Aorta (tissue), 5 donors: Measurements from ENCODE around the gene FZD7. TPM values are rescaled to one million over a fixed set of nuclear protein-coding genes. Genes with fewer than 3 reads are reported as not detected.

Experiments used
- ATAC-seq: fragments of 200-7000 bp; cut with Tn5 transposase; one replicate; pipeline ENCODE4 v1.9.1; 2022; ENCODE audit warnings: moderate library complexity; ENCODE audit not compliant: low FRiP score
- DNase-seq, 2 donors: peaks; one replicate each; pipeline ENCODE4 v3.0.0-alpha.2; 2020
- H3K27ac ChIP-seq, 2 donors: one replicate each; pipeline ENCODE4 v1.5.1; 2013; ENCODE audit warnings: low read length in 2 of 2, mild to moderate bottlenecking in 2 of 2, moderate library complexity in 2 of 2, control low read depth in 1 of 2, inconsistent platforms in 1 of 2, low read depth in 1 of 2
- H3K27me3 ChIP-seq, 2 donors: one replicate each; pipeline ENCODE4 v1.6.1; 2013; ENCODE audit warnings: control low read depth in 1 of 2, low read length in 1 of 2, mild to moderate bottlenecking in 1 of 2, moderate library complexity in 1 of 2; ENCODE audit not compliant: insufficient read depth in 2 of 2, control insufficient read depth in 1 of 2
- H3K36me3 ChIP-seq, 2 donors: one replicate each; pipeline ENCODE4 v1.6.1; 2013; ENCODE audit warnings: control low read depth in 1 of 2, low read length in 1 of 2, mild to moderate bottlenecking in 1 of 2; ENCODE audit not compliant: insufficient read depth in 2 of 2, control insufficient read depth in 1 of 2
- H3K4me1 ChIP-seq, 2 donors: one replicate each; pipeline ENCODE4 v1.6.1; 2013; ENCODE audit warnings: low read length in 2 of 2, control low read depth in 1 of 2, mild to moderate bottlenecking in 1 of 2, moderate library complexity in 1 of 2; ENCODE audit not compliant: insufficient read depth in 2 of 2, control insufficient read depth in 1 of 2
- H3K4me3 ChIP-seq, 2 donors: one replicate each; pipeline ENCODE4 v1.5.1; 2013; ENCODE audit warnings: low read length in 2 of 2, control low read depth in 1 of 2, mild to moderate bottlenecking in 1 of 2
- H3K9me3 ChIP-seq: one replicate; pipeline ENCODE4 v1.6.1; 2013; ENCODE audit warnings: mild to moderate bottlenecking, low read length; ENCODE audit not compliant: control insufficient read depth
- WGBS, 2 donors: extraction: QIAGEN DNeasy Blood & Tissue Kit; methylation state at CpG; one replicate each; pipeline ENCODE4 v1.1.7; 2013; 5-methylcytosine and 5-hydroxymethylcytosine counted together
- intact Hi-C, 2 donors: fragments of 100-400 bp; cut with DNase I; formaldehyde crosslinking; loops; one replicate each; pipeline versions ENCODE4 v1.14.2 to v1.15.0; 2022
- polyA plus RNA-seq, 2 donors: library from polyadenylated mRNA; stranded (reverse); fragments of 200-250 nt; gene quantifications; one replicate each; pipeline ENCODE4 v1.2.3, GENCODE V29; 2013
- total RNA-seq, 2 donors: library from RNA; stranded (reverse); fragmentation: NEBNext Ultra II Directional; extraction: Animal tissue kit (Norgen Biotek cat#: 25700); gene quantifications; one replicate each; pipeline ENCODE4 v1.2.1, GENCODE V29; 2021
- donor health status: healthy with polysubstance abuse.
- donor health status: Bipolar disorder and iron deficiency.
- donor health status: DM: no; HTN: no; CAD: no.
- donor health status: DM: no; HTN: no; CAD: no.
- donor health status: DM: yes; HTN: yes; CAD: no.

FZD7 gene
- total and polyA plus RNA-seq, 4 donors, result 4.4 to 24.3 (median 11.9) TPM

- WGBS, 2 donors, result 61 to 63% methylated on average over 4 of the region's 4 CpGs
- intact Hi-C loops, result loop anchor here (5.0 kb wide), 1 partner anchor 241 kb away; no protein-coding TSS in a partner anchor
- H3K4me1 ChIP-seq, result no peaks in the 10 kb centered on the region
Observed at GRCh38 chr2:202038471-202039277, 5.0 kb downstream of the FZD7 start.

DNA sequence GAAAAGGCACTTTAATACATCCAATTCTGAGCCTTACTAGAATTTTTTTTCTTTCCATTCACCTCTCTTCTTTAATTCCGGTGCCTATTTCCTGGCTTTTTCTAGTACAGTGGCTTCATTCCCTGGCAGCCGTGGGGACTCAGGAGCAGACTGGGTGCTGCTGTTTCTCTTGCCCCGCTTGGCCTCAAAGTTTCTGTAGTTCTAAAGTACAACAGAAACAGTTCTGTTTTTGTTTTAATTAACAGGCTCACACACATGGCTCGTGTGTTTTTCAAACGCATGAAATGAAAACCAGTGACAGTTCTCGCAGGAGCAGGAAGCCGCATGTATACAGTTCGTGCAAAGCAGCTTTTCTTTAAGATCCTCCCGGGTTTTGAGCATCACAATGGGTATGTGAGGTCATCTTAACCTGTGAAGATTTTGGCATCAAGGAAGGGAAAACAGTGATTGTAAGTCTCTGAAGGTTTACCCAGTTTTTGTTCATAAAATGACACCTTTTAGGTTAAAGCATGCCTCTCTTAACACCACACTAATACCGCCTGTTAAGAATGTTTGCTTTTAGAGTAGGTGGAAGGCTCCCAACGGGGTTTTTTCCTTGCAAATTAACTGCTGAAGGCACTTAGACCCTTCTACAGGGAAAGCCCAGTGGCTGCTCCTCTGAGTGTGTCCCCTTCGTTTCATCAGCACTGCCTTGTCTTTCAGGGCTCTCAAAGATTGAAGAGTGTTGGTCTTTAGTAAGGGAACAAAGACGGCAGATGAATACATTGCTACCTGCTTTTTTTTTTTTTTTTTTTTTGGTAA, 5.8 kb downstream of the FZD7 start:
- H3K4me3 ChIP-seq, result no peak overlapping the region
- H3K9me3 ChIP-seq, result no peaks in the 10 kb centered on the region
- H3K27me3 ChIP-seq, result no peaks in the 10 kb centered on the region
- ATAC-seq (no peak), DNase-seq (no peak)
- intact Hi-C loops, result loop anchor here (5.0 kb wide), 1 partner anchor 242 kb away; no protein-coding TSS in a partner anchor
- H3K36me3 ChIP-seq, result no peaks in the 10 kb centered on the region
- no peaks in the 10 kb centered on the region for H3K4me1 ChIP-seq
- WGBS, 2 donors, result 48 to 52% methylated on average over 13 of the region's 13 CpGs
- H3K27ac ChIP-seq, result no peak overlapping the region

More at GRCh38 chr2:202038471-202039277, 5.0 kb downstream of the FZD7 start:
- ATAC-seq (no peak), DNase-seq (no peak)
- Histone ChIP-seq H3K36me3 (no peaks in the 10 kb centered on the region), H3K9me3 (no peaks in the 10 kb centered on the region), H3K4me3 (no peak overlapping the region), H3K27ac (no peak overlapping the region), H3K27me3 (no peaks in the 10 kb centered on the region)

DNA sequence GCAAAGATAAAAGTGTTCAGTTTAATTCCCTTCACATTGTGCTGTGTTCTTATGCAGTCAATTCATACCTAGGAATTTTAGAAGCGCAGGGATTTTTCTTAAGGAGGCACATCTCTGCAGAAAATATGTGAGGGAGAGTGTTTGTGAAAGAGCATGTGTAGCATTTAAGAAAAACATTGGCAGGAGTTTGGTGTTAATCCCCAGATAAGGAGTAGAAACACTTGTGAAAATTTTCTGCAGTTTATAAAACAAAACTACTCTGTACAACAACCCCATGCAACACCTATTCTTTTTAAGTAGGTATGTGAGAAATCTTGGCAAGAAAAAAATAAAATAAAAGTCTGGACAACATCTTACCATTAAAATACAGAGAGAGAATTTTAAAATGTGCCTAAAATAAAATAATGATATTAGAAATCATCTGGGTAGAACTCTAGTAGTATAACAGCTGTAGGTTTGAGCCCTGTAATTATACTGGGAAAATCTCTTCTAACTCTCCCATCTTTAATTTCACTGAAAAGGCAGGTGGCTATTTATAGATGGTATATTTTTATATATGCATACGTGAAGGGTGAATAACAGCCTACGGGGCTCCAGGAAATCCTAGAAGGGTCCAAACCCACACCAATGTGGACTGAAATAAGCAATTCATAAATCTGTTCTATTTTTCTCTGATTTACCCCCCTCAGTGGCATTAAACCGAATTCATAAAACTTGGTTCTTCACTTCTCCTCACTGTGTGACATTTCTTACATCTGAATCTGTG, 6.6 kb downstream of the FZD7 start:
- Histone ChIP-seq H3K27ac (no peak overlapping the region), H3K36me3 (no peaks in the 10 kb centered on the region), H3K4me3 (no peak overlapping the region), H3K27me3 (no peaks in the 10 kb centered on the region), H3K9me3 (no peaks in the 10 kb centered on the region), H3K4me1 (no peaks in the 10 kb centered on the region)
- ATAC-seq (no peak), DNase-seq (no peak)
- intact Hi-C loops, result no loop called here
- WGBS, 2 donors, result 73 to 76% methylated on average over 4 of the region's 4 CpGs

GRCh38 chr2:202042444-202042843, 8.8 kb downstream of the FZD7 start:
- Histone ChIP-seq H3K4me3 (no peak overlapping the region), H3K9me3 (no peaks in the 10 kb centered on the region), H3K27ac (no peak overlapping the region), H3K36me3 (no peaks in the 10 kb centered on the region), H3K27me3 (no peaks in the 10 kb centered on the region), H3K4me1 (no peaks in the 10 kb centered on the region)
- 97 to 98% methylated on average over 5 of the region's 5 CpGs for WGBS, 2 donors
- no peak for DNase-seq
- no peak for ATAC-seq
- intact Hi-C loops, result no loop called here

DNA sequence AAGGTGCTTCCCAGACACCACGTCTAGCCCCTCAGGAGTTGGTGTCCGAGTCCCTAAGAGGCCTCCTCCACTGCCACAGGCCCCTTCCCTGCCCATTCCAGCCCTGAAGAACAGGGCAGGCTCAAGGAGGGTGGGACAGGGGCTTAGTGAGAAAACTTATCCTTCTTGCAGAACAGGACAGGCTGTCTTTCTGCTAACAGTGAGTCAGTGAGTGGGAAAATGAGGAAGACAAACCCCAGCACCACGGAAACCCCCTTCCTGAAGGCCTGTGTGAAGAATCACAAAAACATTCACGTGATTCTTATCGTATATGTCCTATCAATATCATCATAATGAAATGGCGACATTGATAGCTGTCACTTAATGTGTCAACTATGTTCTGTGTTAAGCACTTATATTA, 9.8 kb downstream of the FZD7 start:
- H3K4me3 ChIP-seq, result no peak overlapping the region
- intact Hi-C loops, result no loop called here
- ATAC-seq (no peak), DNase-seq (no peak)
- H3K9me3 ChIP-seq, result no peaks in the 10 kb centered on the region
- no peaks in the 10 kb centered on the region for H3K4me1 ChIP-seq
- H3K36me3 ChIP-seq, result no peaks in the 10 kb centered on the region
- no peaks in the 10 kb centered on the region for H3K27me3 ChIP-seq
- 90 to 94% methylated on average over 6 of the region's 6 CpGs for WGBS, 2 donors
- H3K27ac ChIP-seq, result no peak overlapping the region

GRCh38 chr2:202044777-202045176, 11.1 kb downstream of the FZD7 start:
- Histone ChIP-seq H3K27ac (no peak overlapping the region), H3K27me3 (no peaks in the 10 kb centered on the region), H3K9me3 (no peaks in the 10 kb centered on the region), H3K36me3 (no peaks in the 10 kb centered on the region), H3K4me1 (no peaks in the 10 kb centered on the region), H3K4me3 (no peak overlapping the region)
- no peak for DNase-seq
- intact Hi-C loops, result no loop called here
- no peak for ATAC-seq

- no peak for ATAC-seq
- H3K27me3 ChIP-seq, result no peaks in the 10 kb centered on the region
- no peak overlapping the region for H3K27ac ChIP-seq
Observed at GRCh38 chr2:202046572-202046971, 12.9 kb downstream of the FZD7 start.

GRCh38 chr2:202049092-202049728, 15.6 kb downstream of the FZD7 start:
- no peaks in the 10 kb centered on the region for H3K27me3 ChIP-seq
- ATAC-seq, result no peak
- H3K36me3 ChIP-seq, result no peaks in the 10 kb centered on the region
- no peak overlapping the region for H3K27ac ChIP-seq
- intact Hi-C loops, result no loop called here
- DNase-seq, result no peak
- H3K4me3 ChIP-seq, result no peak overlapping the region
- H3K4me1 ChIP-seq, result no peaks in the 10 kb centered on the region
- WGBS, 2 donors, result 96 to 98% methylated on average over 2 of the region's 2 CpGs
- no peaks in the 10 kb centered on the region for H3K9me3 ChIP-seq

More at GRCh38 chr2:202046572-202046971, 12.9 kb downstream of the FZD7 start:
- Histone ChIP-seq H3K4me3 (no peak overlapping the region), H3K9me3 (no peaks in the 10 kb centered on the region), H3K4me1 (no peaks in the 10 kb centered on the region), H3K36me3 (no peaks in the 10 kb centered on the region)
- 96% methylated on average over 7 of the region's 7 CpGs for WGBS, 2 donors
- no peak for DNase-seq
- intact Hi-C loops, result no loop called here
